IMR-90 (cell line): ENCODE results near the gene LAMB2. TPM values are rescaled to one million over a fixed set of nuclear protein-coding genes. Genes with fewer than 3 reads are reported as not detected.

Experiments used
- ATAC-seq: fragments of 200-7000 bp; cut with Tn5 transposase; 2 replicates; pipeline ENCODE4 v1.9.1; 2020; ENCODE audit warnings: low read depth, mild to moderate bottlenecking, moderate library complexity
- Bru-seq: library from RNA; stranded (reverse); fragments of 400-500 nt; gene quantifications from one replicate; lab custom pipeline; 2021; lab: Mats Ljungman, UMichigan
- BruChase-seq, 2 experiments: library from RNA; stranded (reverse); fragments of 400-500 nt; gene quantifications; one replicate each; lab custom pipeline; 2021; lab: Mats Ljungman, UMichigan
- BruUV-seq: library from RNA; stranded (reverse); fragments of 400-500 nt; replicated peaks from 2 replicates; lab custom pipeline; 2021; lab: Mats Ljungman, UMichigan
- CTCF ChIA-PET: fragments of 300-600 bp; formaldehyde crosslinking; extraction: SDS; loops from one replicate; lab custom pipeline; 2021; ENCODE audit warnings: antibody characterized with exemption; lab: Yijun Ruan, JAX
- POLR2A ChIA-PET: fragments of 300-600 bp; sonication (Branson Sonifier 250); formaldehyde crosslinking; loops from one replicate; lab custom pipeline; 2022; ENCODE audit warnings: antibody characterized with exemption; ENCODE audit not compliant: unreplicated experiment; lab: Charles Lee
- DNase-seq: peaks from one replicate; pipeline ENCODE4 v3.0.0; 2013
- H2AFZ ChIP-seq: replicated peaks from 2 replicates; pipeline ENCODE3; 2013; ENCODE audit warnings: low read length, mild to moderate bottlenecking; ENCODE audit not compliant: poor library complexity
- H2AK5ac ChIP-seq: 2 replicates; pipeline ENCODE4 v1.6.1; 2013; ENCODE audit warnings: low read depth, low read length, inconsistent platforms
- H2AK9ac ChIP-seq: replicated peaks from 2 replicates; pipeline ENCODE3; 2013; ENCODE audit warnings: mild to moderate bottlenecking, low read depth, low read length, moderate library complexity; ENCODE audit not compliant: poor library complexity
- H2BK120ac ChIP-seq: 2 replicates; pipeline ENCODE4 v1.6.1; 2013; ENCODE audit warnings: low read depth, low read length, inconsistent platforms
- H2BK15ac ChIP-seq: 3 replicates; pipeline ENCODE4 v1.6.1; 2013; ENCODE audit warnings: low read depth, low read length, inconsistent platforms
- H2BK20ac ChIP-seq: 2 replicates; pipeline ENCODE4 v1.6.1; 2013; ENCODE audit warnings: low read depth, mild to moderate bottlenecking, inconsistent platforms, low read length, moderate library complexity
- H2BK5ac ChIP-seq: 2 replicates; pipeline ENCODE4 v1.6.1; 2013; ENCODE audit warnings: mild to moderate bottlenecking, low read depth, low read length, inconsistent platforms; ENCODE audit not compliant: poor library complexity, severe bottlenecking
- H3K14ac ChIP-seq: replicated peaks from 2 replicates; pipeline ENCODE4 v1.6.1; 2013; ENCODE audit warnings: low read depth, low read length, inconsistent platforms
- H3K18ac ChIP-seq: 2 replicates; pipeline ENCODE4 v1.6.1; 2013; ENCODE audit warnings: low read depth, low read length, control low read depth
- H3K23ac ChIP-seq: 2 replicates; pipeline ENCODE4 v1.6.1; 2013; ENCODE audit warnings: low read depth, low read length, inconsistent platforms
- H3K27ac ChIP-seq: 2 replicates; pipeline ENCODE4 v1.5.1; 2013; ENCODE audit warnings: mild to moderate bottlenecking, control low read depth, low read length; ENCODE audit not compliant: insufficient read depth
- H3K27me3 ChIP-seq: 2 replicates; pipeline ENCODE4 v1.6.1; 2013; ENCODE audit warnings: low read length; ENCODE audit not compliant: control insufficient read depth, insufficient read depth
- H3K36me3 ChIP-seq: 2 replicates; pipeline ENCODE4 v1.6.1; 2013; ENCODE audit warnings: low read length, mixed read lengths; ENCODE audit not compliant: control insufficient read depth, insufficient read depth
- H3K4ac ChIP-seq: 2 replicates; pipeline ENCODE4 v1.6.1; 2013; ENCODE audit warnings: low read depth, low read length, inconsistent platforms
- H3K4me1 ChIP-seq: 2 replicates; pipeline ENCODE4 v1.6.1; 2013; ENCODE audit warnings: low read length, mixed read lengths; ENCODE audit not compliant: control insufficient read depth, insufficient read depth
- H3K4me2 ChIP-seq: 2 replicates; pipeline ENCODE4 v1.6.1; 2013; ENCODE audit warnings: low read depth, mild to moderate bottlenecking, control low read depth, low read length, moderate library complexity
- H3K4me3 ChIP-seq: 2 replicates; pipeline ENCODE4 v1.5.1; 2013; ENCODE audit warnings: low read depth, mild to moderate bottlenecking, control low read depth, low read length, moderate library complexity; ENCODE audit not compliant: insufficient read depth
- H3K56ac ChIP-seq: 2 replicates; pipeline ENCODE4 v1.6.1; 2013; ENCODE audit warnings: low read length, inconsistent platforms; ENCODE audit not compliant: insufficient read depth; ENCODE audit errors: extremely low read depth
- H3K79me1 ChIP-seq, 2 experiments: 2 replicates each; pipeline ENCODE4 v1.6.1; 2013; ENCODE audit warnings: low read length in 2 of 2, inconsistent platforms in 1 of 2, low read depth in 1 of 2
- H3K9ac ChIP-seq: 2 replicates; pipeline ENCODE4 v1.6.1; 2013; ENCODE audit warnings: low read depth, low read length, control low read depth
- H3K9me1 ChIP-seq: 2 replicates; pipeline ENCODE4 v1.6.1; 2013; ENCODE audit warnings: low read length, inconsistent platforms; ENCODE audit not compliant: insufficient read depth
- H3K9me3 ChIP-seq: 2 replicates; pipeline ENCODE4 v1.6.1; 2013; ENCODE audit warnings: low read length; ENCODE audit not compliant: control insufficient read depth, insufficient read depth
- H4K20me1 ChIP-seq: 2 replicates; pipeline ENCODE4 v1.6.1; 2013; ENCODE audit warnings: low read length, inconsistent platforms; ENCODE audit not compliant: insufficient read depth
- H4K5ac ChIP-seq: 2 replicates; pipeline ENCODE4 v1.6.1; 2013; ENCODE audit warnings: mild to moderate bottlenecking, low read depth, low read length, control low read depth
- H4K8ac ChIP-seq, 2 experiments: 2 replicates each; pipeline ENCODE4 v1.6.1; 2013; ENCODE audit warnings: low read depth in 2 of 2, low read length in 2 of 2, control low read depth in 1 of 2, inconsistent platforms in 1 of 2
- H4K91ac ChIP-seq: 2 replicates; pipeline ENCODE4 v1.6.1; 2013; ENCODE audit warnings: low read depth, low read length, inconsistent platforms; ENCODE audit not compliant: insufficient read depth
- CEBPB ChIP-seq: IDR thresholded peaks from 2 replicates; pipeline ENCODE4 v1.6.1; 2012; ENCODE audit warnings: low read depth, low read length, improper control_type of control experiment
- FOS ChIP-seq: fragments of 150-350 bp; IDR thresholded peaks from 2 replicates; pipeline ENCODE4 v1.6.1; 2016; ENCODE audit warnings: low read depth, low read length
- MAZ ChIP-seq: IDR thresholded peaks from 2 replicates; pipeline ENCODE4 v1.6.1; 2012; ENCODE audit warnings: low read depth, mild to moderate bottlenecking, low read length, improper control_type of control experiment, moderate library complexity, borderline replicate concordance
- POLR2A ChIP-seq: IDR thresholded peaks from 2 replicates; pipeline ENCODE4 v1.6.1; 2012; ENCODE audit warnings: mild to moderate bottlenecking, low read depth, low read length
- RAD21 ChIP-seq: IDR thresholded peaks from 2 replicates; pipeline ENCODE4 v1.6.1; 2012; ENCODE audit warnings: low read length, improper control_type of control experiment
- RCOR1 ChIP-seq: IDR thresholded peaks from 2 replicates; pipeline ENCODE4 v1.6.1; 2012; ENCODE audit warnings: mild to moderate bottlenecking, low read length, improper control_type of control experiment; ENCODE audit not compliant: insufficient replicate concordance
- SMC3 ChIP-seq: fragments of 150-350 bp; IDR thresholded peaks from 2 replicates; pipeline ENCODE4 v1.6.1; 2016; ENCODE audit warnings: low read depth, mild to moderate bottlenecking, antibody characterized with exemption, low read length, moderate library complexity
- WGBS, 2 experiments: methylation state at CpG; one replicate each; pipeline versions ENCODE4 v1.1.5 to v1.1.7; 2013; ENCODE audit warnings: missing lambda C conversion rate in 2 of 2; ENCODE audit not compliant: insufficient read length in 1 of 2; ENCODE audit errors: extremely low coverage in 2 of 2; 5-methylcytosine and 5-hydroxymethylcytosine counted together
- dilution Hi-C: fragments of 300-500 bp; cut with HindIII; formaldehyde crosslinking; loops from one replicate; pipeline ENCODE4 v1.14.3; 2018; ENCODE audit warnings: low sequenced_read_pairs; ENCODE audit not compliant: unreplicated experiment
- in situ Hi-C: fragments of 300-500 bp; cut with MboI; formaldehyde crosslinking; loops from 3 replicates; pipeline ENCODE4 v1.14.3; 2019; ENCODE audit warnings: low sequenced_read_pairs, inconsistent platforms, mixed read lengths
- intact Hi-C: fragments of 100-400 bp; cut with micrococcal nuclease; formaldehyde crosslinking; loops from 2 replicates; pipeline ENCODE4 v1.10.0; 2022
- long read RNA-seq: library from polyadenylated mRNA; unstranded; transcript quantifications from one replicate; pipeline ENCODE4 v2.0.0, GENCODE V29; 2021; ENCODE audit not compliant: unreplicated experiment
- polyA plus RNA-seq, 3 experiments: library from polyadenylated mRNA; depleted of rRNA; stranded (reverse); fragments of >200 nt; gene quantifications; 2 replicates each; pipeline ENCODE4 v1.2.3, GENCODE V29; 2012; ENCODE audit warnings: low replicate concordance in 1 of 3
- total RNA-seq: library from RNA; depleted of rRNA; stranded (reverse); fragments of >200 nt; gene quantifications from 2 replicates; pipeline ENCODE4 v1.2.3, GENCODE V29; 2012; rRNA removed

LAMB2 gene
- total RNA-seq (179 and 213 TPM in 2 replicates), polyA plus RNA-seq (2012; rRNA removed) (526 and 570 TPM in 2 replicates), Bru-seq, nascent RNA (percentile 81 among the genes with signal in this experiment), BruChase-seq, experiment 1, labeled RNA remaining after a 6-hour chase (percentile 96 among the genes with signal in this experiment), BruChase-seq, experiment 2, labeled RNA remaining after a 2-hour chase (percentile 95 among the genes with signal in this experiment)
- 340 and 377 TPM in 2 replicates for polyA plus RNA-seq (2012; cell fraction: cytosol; rRNA removed)
- polyA plus RNA-seq (2012; cell fraction: nucleus; rRNA removed; ENCODE audit: low replicate concordance), result 2,321 and 3,633 TPM in 2 replicates
- long read RNA-seq, full-length matches to known transcripts, result 72 of 391 reads
- long read RNA-seq, partial matches to known transcripts, result 272 of 391 reads
- long read RNA-seq, other reads (novel, unspliced or antisense), result 47 of 391 reads

DNA sequence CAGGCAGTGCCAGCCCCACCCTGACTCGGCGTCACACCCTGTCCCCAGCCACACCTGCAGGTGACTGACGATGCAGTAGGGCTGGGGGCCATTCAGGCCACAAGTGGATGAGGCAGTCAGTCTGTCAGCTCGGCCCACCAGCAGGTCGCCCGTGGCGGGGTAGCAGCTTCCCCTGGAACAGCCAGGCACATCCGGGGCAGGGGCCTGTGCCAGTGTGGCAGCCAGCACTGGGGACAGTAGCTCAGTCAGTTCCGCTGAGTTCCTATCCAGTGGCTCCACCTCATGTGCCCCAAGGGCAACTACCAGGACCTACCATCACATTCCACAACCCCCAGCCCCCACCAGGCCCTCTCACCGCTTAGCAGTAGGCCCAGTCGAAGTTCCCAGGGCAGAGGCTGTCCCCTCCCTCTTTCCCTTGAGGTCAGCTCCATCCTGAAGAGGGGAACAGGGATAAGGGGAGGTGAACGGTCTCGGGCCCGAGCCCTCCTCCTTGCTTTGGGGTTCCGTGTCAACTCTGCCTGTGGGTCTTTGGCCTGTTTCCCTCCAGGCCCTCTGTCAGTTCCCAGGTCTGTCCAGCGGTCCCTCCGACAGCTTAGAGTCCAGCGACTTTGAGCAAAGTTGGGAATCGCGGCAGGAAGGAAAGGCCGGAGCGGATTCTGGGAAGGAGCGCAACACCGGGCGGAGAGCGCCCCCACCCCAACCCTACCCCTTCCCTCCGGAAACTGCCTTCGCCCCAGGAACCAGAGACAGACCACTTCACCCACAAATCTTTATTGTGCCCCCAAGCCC lies at the start of gene LAMB2:
Gene LAMB2 (minus strand): TSS at position 614 of the 789 bp plus-strand sequence. CDS start 183 bp downstream, at position 431.
- ChIA-PET POLR2A (interaction anchor here (0.5 to 1.2 kb wide), 5 partner anchors 12 to 229 kb away, joined by 3 to 7 read pairs (median 3); partner anchors contain the start of gene USP19), CTCF (no interaction called here)
- TSS peak; percentile 97 for BruUV-seq
- H4K20me1 ChIP-seq, result peaks cover 12% of the 10 kb centered on the region
- H3K14ac ChIP-seq, result peak within 1 kb of the TSS; percentile 98
- ATAC-seq (peak; percentile 83), DNase-seq (peak; percentile 74)
- H3K4ac ChIP-seq, result peak within 1 kb of the TSS; percentile 98
- H2BK120ac ChIP-seq, result peak within 1 kb of the TSS; percentile 70
- H3K23ac ChIP-seq, result peak within 1 kb of the TSS; percentile 88
- TF ChIP-seq MAZ (peak; percentile 90; the same call in 1 of the 2 replicates), SMC3 (no peak), RAD21 (no peak), RCOR1 (no peak), FOS (no peak), CEBPB (no peak), POLR2A (peak; percentile 45; the same call in 1 of the 2 replicates)
- H3K18ac ChIP-seq, result peak within 1 kb of the TSS; percentile 97
- peak within 1 kb of the TSS; percentile 99 for H4K91ac ChIP-seq
- peak within 1 kb of the TSS; percentile 97 for H2AK5ac ChIP-seq
- no peaks in the 10 kb centered on the region for H3K27me3 ChIP-seq
- H3K9me1 ChIP-seq, result peaks cover 37% of the 10 kb centered on the region
- peak within 1 kb of the TSS; percentile 83 to 97 for H4K8ac ChIP-seq
- peak within 1 kb of the TSS; percentile 97 for H2BK5ac ChIP-seq
- peaks cover 37% of the 10 kb centered on the region for H3K36me3 ChIP-seq
- H3K27ac ChIP-seq, result peak within 1 kb of the TSS; percentile 99
- H2AK9ac ChIP-seq, result peak within 1 kb of the TSS; percentile 99
- peak within 1 kb of the TSS; percentile 98 for H4K5ac ChIP-seq
- in situ Hi-C loops (no loop called here), dilution Hi-C loops (no loop called here), intact Hi-C loops (loop anchor here (2.0 kb wide), 1 partner anchor 144 kb away; the partner anchor contains the start of gene C3orf62)
- whole genome bisulfite sequencing, 2 experiments, result 1% methylated on average over 12 of the region's 28 CpGs; no CpG with 5 or more reads in 1 of the 2 experiments
- H3K9me3 ChIP-seq, result no peaks in the 10 kb centered on the region
- peak within 1 kb of the TSS; percentile 67; the same call in 2 of the 3 replicates for H2BK15ac ChIP-seq
- H3K4me2 ChIP-seq, result peak within 1 kb of the TSS; percentile 88
- H2BK20ac ChIP-seq, result peak within 1 kb of the TSS; percentile 65
- peak within 1 kb of the TSS; percentile 94 for H3K56ac ChIP-seq
- peak within 1 kb of the TSS; percentile 68 for H3K4me3 ChIP-seq
- peaks cover 18 to 62% of the 10 kb centered on the region in 2 experiments for H3K79me1 ChIP-seq
- H3K9ac ChIP-seq, result peak within 1 kb of the TSS; percentile 97
- H2AFZ ChIP-seq, result peak within 1 kb of the TSS; percentile 97
- H3K4me1 ChIP-seq, result peaks cover 9% of the 10 kb centered on the region
